Mononuclear cell (primary cell): ENCODE data around the gene ABL1. TPM values are rescaled to one million over a fixed set of nuclear protein-coding genes. Genes with fewer than 3 reads are reported as not detected.
"Not testable (repeated sequence)": the region's sequence is repeated elsewhere in the genome, so short reads cannot be mapped to it uniquely, and the experiment has no call there.

ENCODE experiments used
- H3K27me3 ChIP-seq: 2 replicates; pipeline ENCODE4 v1.6.0; 2011; ENCODE audit warnings: low read length, control low read depth; ENCODE audit not compliant: insufficient read depth
- H3K4me1 ChIP-seq: 2 replicates; pipeline ENCODE4 v1.5.1; 2011; ENCODE audit warnings: mild to moderate bottlenecking, low read length, control low read depth; ENCODE audit not compliant: insufficient read depth
- H3K4me3 ChIP-seq: 2 replicates; pipeline ENCODE4 v1.5.1; 2011; ENCODE audit warnings: mild to moderate bottlenecking, low read length, moderate library complexity
- H3K9me3 ChIP-seq: 2 replicates; pipeline ENCODE4 v1.5.1; 2011; ENCODE audit warnings: low read depth, mild to moderate bottlenecking, control low read depth, low read length
- total RNA-seq: library from RNA; depleted of rRNA; stranded (reverse); fragments of >200 nt; gene quantifications from one replicate; pipeline ENCODE4 v1.2.3, GENCODE V29; 2012

The ABL1 gene
- total RNA-seq, 1 donor: 14.7 TPM

- H3K4me3 ChIP-seq: no peak overlapping the region
- H3K4me1 ChIP-seq: peaks cover 35% of the 10 kb centered on the region
- H3K27me3 ChIP-seq: no peaks in the 10 kb centered on the region
- H3K9me3 ChIP-seq: no peaks in the 10 kb centered on the region
Measured at GRCh38 chr9:130837643-130838042, 2.6 kb downstream of the ABL1 start.

GRCh38 chr9:130839132-130840111 is 4.4 kb downstream of the ABL1 start:
- Histone ChIP-seq H3K9me3 (no peaks in the 10 kb centered on the region), H3K4me1 (peaks cover 26% of the 10 kb centered on the region), H3K4me3 (no peak overlapping the region), H3K27me3 (no peaks in the 10 kb centered on the region)

GRCh38 chr9:130842545-130842944 is 7.5 kb downstream of the ABL1 start:
- peaks cover 10% of the 10 kb centered on the region for H3K4me1 ChIP-seq
- H3K4me3 ChIP-seq: no peak overlapping the region

GRCh38 chr9:130843049-130843908 is 8.2 kb downstream of the ABL1 start:
- H3K27me3 ChIP-seq: no peaks in the 10 kb centered on the region
- no peak overlapping the region for H3K4me3 ChIP-seq
- H3K4me1 ChIP-seq: peaks cover 12% of the 10 kb centered on the region
- no peaks in the 10 kb centered on the region for H3K9me3 ChIP-seq

More at GRCh38 chr9:130842545-130842944, 7.5 kb downstream of the ABL1 start:
- Histone ChIP-seq H3K27me3 (no peaks in the 10 kb centered on the region), H3K9me3 (no peaks in the 10 kb centered on the region)

- Histone ChIP-seq H3K4me3 (no peak overlapping the region), H3K9me3 (no peaks in the 10 kb centered on the region), H3K4me1 (peaks cover 10% of the 10 kb centered on the region), H3K27me3 (no peaks in the 10 kb centered on the region)
Measured at GRCh38 chr9:130844044-130844451, 9.0 kb downstream of the ABL1 start.

GRCh38 chr9:130845254-130845653 is 10.2 kb downstream of the ABL1 start:
- Histone ChIP-seq H3K4me3 (no peak overlapping the region), H3K27me3 (no peaks in the 10 kb centered on the region), H3K9me3 (no peaks in the 10 kb centered on the region), H3K4me1 (peaks cover 6% of the 10 kb centered on the region)

- Histone ChIP-seq H3K27me3 (no peaks in the 10 kb centered on the region), H3K4me1 (peaks cover 6% of the 10 kb centered on the region), H3K4me3 (no peak overlapping the region), H3K9me3 (no peaks in the 10 kb centered on the region)
Measured at GRCh38 chr9:130845901-130846481, 10.9 kb downstream of the ABL1 start.

- H3K4me1 ChIP-seq: peaks cover 6% of the 10 kb centered on the region
Measured at GRCh38 chr9:130846487-130847305, 11.6 kb downstream of the ABL1 start.

GRCh38 chr9:130847306-130848217 is 12.5 kb downstream of the ABL1 start:
- Histone ChIP-seq H3K4me3 (no peak overlapping the region), H3K9me3 (no peaks in the 10 kb centered on the region), H3K4me1 (peaks cover 6% of the 10 kb centered on the region), H3K27me3 (no peaks in the 10 kb centered on the region)

More at GRCh38 chr9:130846487-130847305, 11.6 kb downstream of the ABL1 start:
- Histone ChIP-seq H3K9me3 (no peaks in the 10 kb centered on the region), H3K27me3 (no peaks in the 10 kb centered on the region), H3K4me3 (no peak overlapping the region)

- H3K9me3 ChIP-seq, H3K4me1 ChIP-seq, H3K27me3 ChIP-seq, H3K4me3 ChIP-seq: not testable (repeated sequence)
Measured at GRCh38 chr9:130848514-130848913, 13.5 kb downstream of the ABL1 start.

- Histone ChIP-seq H3K4me3 (no peak overlapping the region), H3K9me3 (no peaks in the 10 kb centered on the region), H3K4me1 (peaks cover 6% of the 10 kb centered on the region), H3K27me3 (no peaks in the 10 kb centered on the region)
Measured at GRCh38 chr9:130849356-130849755, 14.3 kb downstream of the ABL1 start.

- no peaks in the 10 kb centered on the region for H3K9me3 ChIP-seq
- H3K4me1 ChIP-seq: no peaks in the 10 kb centered on the region
- no peak overlapping the region for H3K4me3 ChIP-seq
- no peaks in the 10 kb centered on the region for H3K27me3 ChIP-seq
Measured at GRCh38 chr9:130852801-130853200, 17.7 kb downstream of the ABL1 start.

GRCh38 chr9:130854092-130854491 is 19.0 kb downstream of the ABL1 start:
- H3K4me3 ChIP-seq: no peak overlapping the region
- H3K27me3 ChIP-seq: no peaks in the 10 kb centered on the region
- H3K4me1 ChIP-seq: no peaks in the 10 kb centered on the region
- H3K9me3 ChIP-seq: no peaks in the 10 kb centered on the region
